ENCODE data around the gene BBX.

DNA sequence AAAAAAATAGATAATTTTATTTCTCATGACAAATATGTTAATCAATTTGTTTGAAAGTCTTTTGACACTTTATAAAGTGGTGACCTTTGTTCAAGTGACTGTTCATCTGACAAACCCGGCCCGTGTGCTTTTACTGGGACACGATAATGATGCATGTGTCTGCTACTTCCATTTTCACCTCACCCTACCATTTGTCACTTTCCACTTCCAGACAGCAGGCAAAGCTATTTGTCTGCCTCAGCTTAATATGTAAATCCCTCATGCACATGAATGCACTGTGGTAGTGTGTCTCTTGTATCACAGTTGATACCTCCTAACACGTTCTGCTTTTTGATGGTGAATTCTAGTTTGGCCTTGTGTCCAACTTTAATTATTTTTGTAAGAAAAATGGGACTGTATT, 204.3 kb downstream of the BBX start:
- TF ChIP-seq, protein P1, sequence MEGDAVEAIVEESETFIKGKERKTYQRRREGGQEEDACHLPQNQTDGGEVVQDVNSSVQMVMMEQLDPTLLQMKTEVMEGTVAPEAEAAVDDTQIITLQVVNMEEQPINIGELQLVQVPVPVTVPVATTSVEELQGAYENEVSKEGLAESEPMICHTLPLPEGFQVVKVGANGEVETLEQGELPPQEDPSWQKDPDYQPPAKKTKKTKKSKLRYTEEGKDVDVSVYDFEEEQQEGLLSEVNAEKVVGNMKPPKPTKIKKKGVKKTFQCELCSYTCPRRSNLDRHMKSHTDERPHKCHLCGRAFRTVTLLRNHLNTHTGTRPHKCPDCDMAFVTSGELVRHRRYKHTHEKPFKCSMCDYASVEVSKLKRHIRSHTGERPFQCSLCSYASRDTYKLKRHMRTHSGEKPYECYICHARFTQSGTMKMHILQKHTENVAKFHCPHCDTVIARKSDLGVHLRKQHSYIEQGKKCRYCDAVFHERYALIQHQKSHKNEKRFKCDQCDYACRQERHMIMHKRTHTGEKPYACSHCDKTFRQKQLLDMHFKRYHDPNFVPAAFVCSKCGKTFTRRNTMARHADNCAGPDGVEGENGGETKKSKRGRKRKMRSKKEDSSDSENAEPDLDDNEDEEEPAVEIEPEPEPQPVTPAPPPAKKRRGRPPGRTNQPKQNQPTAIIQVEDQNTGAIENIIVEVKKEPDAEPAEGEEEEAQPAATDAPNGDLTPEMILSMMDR (IDR thresholded peaks at IDR 0.05; ENCODE audit: low read depth, low read length, missing input control), result no peak
- TF ChIP-seq, protein P2, sequence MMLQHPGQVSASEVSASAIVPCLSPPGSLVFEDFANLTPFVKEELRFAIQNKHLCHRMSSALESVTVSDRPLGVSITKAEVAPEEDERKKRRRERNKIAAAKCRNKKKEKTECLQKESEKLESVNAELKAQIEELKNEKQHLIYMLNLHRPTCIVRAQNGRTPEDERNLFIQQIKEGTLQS (IDR thresholded peaks at IDR 0.05), result no peak
- TF ChIP-seq MAX (IDR thresholded peaks at IDR 0.05) (no peak), JUND (IDR thresholded peaks at IDR 0.05) (no peak), TAF1 (conservative IDR thresholded peaks at IDR 0.05) (no peak), NR2F2 (IDR thresholded peaks at IDR 0.05) (no peak), ZBTB33 (IDR thresholded peaks at IDR 0.05) (no peak), GABPA (IDR thresholded peaks at IDR 0.05 in 1 of 2, conservative IDR thresholded peaks at IDR 0.05 in 1 of 2) (no peak), SP1 (IDR thresholded peaks at IDR 0.05) (no peak), HNF4G (IDR thresholded peaks at IDR 0.05) (no peak), YY1 (IDR thresholded peaks at IDR 0.05) (no peak), HNF4A (conservative IDR thresholded peaks at IDR 0.05) (no peak)
- TF ChIP-seq, protein P3, sequence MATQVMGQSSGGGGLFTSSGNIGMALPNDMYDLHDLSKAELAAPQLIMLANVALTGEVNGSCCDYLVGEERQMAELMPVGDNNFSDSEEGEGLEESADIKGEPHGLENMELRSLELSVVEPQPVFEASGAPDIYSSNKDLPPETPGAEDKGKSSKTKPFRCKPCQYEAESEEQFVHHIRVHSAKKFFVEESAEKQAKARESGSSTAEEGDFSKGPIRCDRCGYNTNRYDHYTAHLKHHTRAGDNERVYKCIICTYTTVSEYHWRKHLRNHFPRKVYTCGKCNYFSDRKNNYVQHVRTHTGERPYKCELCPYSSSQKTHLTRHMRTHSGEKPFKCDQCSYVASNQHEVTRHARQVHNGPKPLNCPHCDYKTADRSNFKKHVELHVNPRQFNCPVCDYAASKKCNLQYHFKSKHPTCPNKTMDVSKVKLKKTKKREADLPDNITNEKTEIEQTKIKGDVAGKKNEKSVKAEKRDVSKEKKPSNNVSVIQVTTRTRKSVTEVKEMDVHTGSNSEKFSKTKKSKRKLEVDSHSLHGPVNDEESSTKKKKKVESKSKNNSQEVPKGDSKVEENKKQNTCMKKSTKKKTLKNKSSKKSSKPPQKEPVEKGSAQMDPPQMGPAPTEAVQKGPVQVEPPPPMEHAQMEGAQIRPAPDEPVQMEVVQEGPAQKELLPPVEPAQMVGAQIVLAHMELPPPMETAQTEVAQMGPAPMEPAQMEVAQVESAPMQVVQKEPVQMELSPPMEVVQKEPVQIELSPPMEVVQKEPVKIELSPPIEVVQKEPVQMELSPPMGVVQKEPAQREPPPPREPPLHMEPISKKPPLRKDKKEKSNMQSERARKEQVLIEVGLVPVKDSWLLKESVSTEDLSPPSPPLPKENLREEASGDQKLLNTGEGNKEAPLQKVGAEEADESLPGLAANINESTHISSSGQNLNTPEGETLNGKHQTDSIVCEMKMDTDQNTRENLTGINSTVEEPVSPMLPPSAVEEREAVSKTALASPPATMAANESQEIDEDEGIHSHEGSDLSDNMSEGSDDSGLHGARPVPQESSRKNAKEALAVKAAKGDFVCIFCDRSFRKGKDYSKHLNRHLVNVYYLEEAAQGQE (IDR thresholded peaks at IDR 0.05), result no peak
